Thyroid gland (tissue), 4 donors: ENCODE results near the gene MSH5. TPM values are rescaled to one million over a fixed set of nuclear protein-coding genes. Genes with fewer than 3 reads are reported as not detected.

ENCODE experiments used
- DNase-seq, 2 donors: peaks; one replicate each; pipeline ENCODE4 v3.0.0-alpha.2; 2019
- H3K27ac ChIP-seq, 3 donors: fragments of 200-600 bp; sonication (generic); 1 replicate in 2 of 3; 2 replicates in 1 of 3; pipeline ENCODE4 v1.5.1; 2016 to 2019; ENCODE audit warnings: mild to moderate bottlenecking in 1 of 3, moderate library complexity in 1 of 3
- H3K27me3 ChIP-seq: fragments of 200-600 bp; sonication (generic); one replicate; pipeline ENCODE4 v1.5.1; 2019
- H3K36me3 ChIP-seq, 2 donors: fragments of 200-600 bp; sonication (generic); one replicate each; pipeline ENCODE4 v1.5.1; 2016 to 2019
- H3K4me1 ChIP-seq, 2 donors: fragments of 200-600 bp; sonication (generic); one replicate each; pipeline ENCODE4 v1.5.1; 2017 to 2019
- H3K4me3 ChIP-seq, 3 donors: fragments of 200-600 bp; sonication (generic); replicated peaks in 1 of 3; 1 replicate in 2 of 3; 2 replicates in 1 of 3; pipeline ENCODE4 v1.5.1; 2016; ENCODE audit warnings: mild to moderate bottlenecking in 1 of 3
- H3K9me3 ChIP-seq: fragments of 200-600 bp; sonication (generic); one replicate; pipeline ENCODE4 v1.5.1; 2017
- POLR2A ChIP-seq, 2 donors: fragments of 450-650 bp; IDR thresholded peaks; one replicate each; pipeline ENCODE4 v1.6.1; 2017; ENCODE audit warnings: antibody characterized with exemption in 2 of 2, mild to moderate bottlenecking in 2 of 2, moderate library complexity in 1 of 2
- WGBS, 2 donors: methylation state at CpG; one replicate each; pipeline ENCODE4 v1.1.5; 2017; 5-methylcytosine and 5-hydroxymethylcytosine counted together
- intact Hi-C: fragments of 100-400 bp; cut with DNase I; formaldehyde crosslinking; loops from one replicate; pipeline ENCODE4 v1.15.1; 2023
- total RNA-seq, 4 donors: library from RNA; depleted of rRNA; stranded (reverse); fragments of >200 nt; gene quantifications; one replicate each; pipeline ENCODE4 v1.2.3, GENCODE V29; 2016
- TF ChIP-seq, protein P1 (sequence below), 6 experiments: fragments of 200-600 bp in 3 of 6; fragments of 450-650 bp in 3 of 6; sonication (generic) in 3 of 6; IDR thresholded peaks; one replicate each; pipeline ENCODE4 v1.5.1; 2016 to 2019; ENCODE audit warnings: antibody characterized with exemption in 6 of 6, mild to moderate bottlenecking in 2 of 6, inconsistent platforms in 1 of 6, moderate library complexity in 1 of 6

MSH5 gene
- total RNA-seq, 4 donors from 2014 or later: 5.6 to 11.2 (median 7.2) TPM

DNA sequence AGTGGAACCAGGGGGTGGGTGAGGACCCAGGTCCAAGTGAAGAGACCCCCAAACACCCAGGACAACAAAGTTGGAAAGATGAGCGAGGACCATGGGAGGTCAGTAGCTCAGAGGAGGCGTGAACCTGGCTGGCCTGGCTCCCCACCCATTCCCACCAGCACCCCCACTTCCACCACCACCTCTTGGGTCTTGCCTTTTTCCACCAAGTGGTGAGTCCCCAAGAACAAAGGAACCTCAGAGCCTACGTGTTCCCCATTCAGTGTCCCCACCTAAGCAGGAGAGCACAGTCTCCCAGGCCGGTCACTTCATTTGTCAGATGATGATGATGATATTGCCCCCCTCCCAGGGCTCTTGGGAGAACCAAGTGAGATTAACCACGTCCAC, 37.9 kb downstream of the MSH5 start:
- H3K27ac ChIP-seq: peak overlapping the region in 2 of 3 donors; percentile 66 to 69
- 97 to 98% methylated on average over 5 of the region's 5 CpGs for WGBS, 2 donors
- H3K4me1 ChIP-seq: peaks cover 8 to 14% of the 10 kb centered on the region in 2 donors
- H3K4me3 ChIP-seq: no peak overlapping the region
- H3K36me3 ChIP-seq: peaks cover 35 to 39% of the 10 kb centered on the region in 2 donors
- no peak for DNase-seq
- no peaks in the 10 kb centered on the region for H3K9me3 ChIP-seq
- H3K27me3 ChIP-seq: no peaks in the 10 kb centered on the region
- TF ChIP-seq, protein P1, sequence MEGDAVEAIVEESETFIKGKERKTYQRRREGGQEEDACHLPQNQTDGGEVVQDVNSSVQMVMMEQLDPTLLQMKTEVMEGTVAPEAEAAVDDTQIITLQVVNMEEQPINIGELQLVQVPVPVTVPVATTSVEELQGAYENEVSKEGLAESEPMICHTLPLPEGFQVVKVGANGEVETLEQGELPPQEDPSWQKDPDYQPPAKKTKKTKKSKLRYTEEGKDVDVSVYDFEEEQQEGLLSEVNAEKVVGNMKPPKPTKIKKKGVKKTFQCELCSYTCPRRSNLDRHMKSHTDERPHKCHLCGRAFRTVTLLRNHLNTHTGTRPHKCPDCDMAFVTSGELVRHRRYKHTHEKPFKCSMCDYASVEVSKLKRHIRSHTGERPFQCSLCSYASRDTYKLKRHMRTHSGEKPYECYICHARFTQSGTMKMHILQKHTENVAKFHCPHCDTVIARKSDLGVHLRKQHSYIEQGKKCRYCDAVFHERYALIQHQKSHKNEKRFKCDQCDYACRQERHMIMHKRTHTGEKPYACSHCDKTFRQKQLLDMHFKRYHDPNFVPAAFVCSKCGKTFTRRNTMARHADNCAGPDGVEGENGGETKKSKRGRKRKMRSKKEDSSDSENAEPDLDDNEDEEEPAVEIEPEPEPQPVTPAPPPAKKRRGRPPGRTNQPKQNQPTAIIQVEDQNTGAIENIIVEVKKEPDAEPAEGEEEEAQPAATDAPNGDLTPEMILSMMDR (IDR thresholded peaks at IDR 0.05): no peak
- no peak for TF ChIP-seq POLR2A (IDR thresholded peaks at IDR 0.05)
- intact Hi-C loops: no loop called here

DNA sequence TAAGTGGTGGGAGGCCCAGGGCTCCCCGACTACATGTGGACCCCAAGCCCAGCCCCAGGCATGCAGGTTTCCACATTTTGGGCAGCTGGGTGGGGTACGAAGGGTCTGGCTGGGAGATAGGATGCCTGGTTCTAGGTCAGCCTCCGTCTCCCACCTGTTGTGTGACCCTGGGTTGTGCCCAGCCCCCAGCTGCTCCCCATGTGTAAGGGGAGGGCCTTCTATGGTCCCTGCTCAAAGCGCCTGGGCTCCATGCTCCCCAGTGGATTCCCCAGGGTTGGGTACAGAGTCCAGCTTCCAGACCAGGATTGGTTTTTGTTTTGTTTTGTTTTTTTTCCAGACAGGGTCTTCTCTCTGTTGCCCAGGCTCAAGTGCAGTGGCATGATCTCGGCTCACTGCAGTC, 38.4 kb downstream of the MSH5 start:
- Histone ChIP-seq H3K36me3 (peaks cover 41 to 42% of the 10 kb centered on the region in 2 donors), H3K27me3 (no peaks in the 10 kb centered on the region), H3K4me3 (no peak overlapping the region), H3K9me3 (no peaks in the 10 kb centered on the region), H3K27ac (no peak overlapping the region), H3K4me1 (peaks cover 8 to 14% of the 10 kb centered on the region in 2 donors)
- WGBS, 2 donors: 89 to 94% methylated on average over 4 to 5 of the region's 5 CpGs
- intact Hi-C loops: no loop called here
- TF ChIP-seq, protein P1 (IDR thresholded peaks at IDR 0.05): no peak
- TF ChIP-seq POLR2A (IDR thresholded peaks at IDR 0.05): no peak
- DNase-seq: no peak

DNA sequence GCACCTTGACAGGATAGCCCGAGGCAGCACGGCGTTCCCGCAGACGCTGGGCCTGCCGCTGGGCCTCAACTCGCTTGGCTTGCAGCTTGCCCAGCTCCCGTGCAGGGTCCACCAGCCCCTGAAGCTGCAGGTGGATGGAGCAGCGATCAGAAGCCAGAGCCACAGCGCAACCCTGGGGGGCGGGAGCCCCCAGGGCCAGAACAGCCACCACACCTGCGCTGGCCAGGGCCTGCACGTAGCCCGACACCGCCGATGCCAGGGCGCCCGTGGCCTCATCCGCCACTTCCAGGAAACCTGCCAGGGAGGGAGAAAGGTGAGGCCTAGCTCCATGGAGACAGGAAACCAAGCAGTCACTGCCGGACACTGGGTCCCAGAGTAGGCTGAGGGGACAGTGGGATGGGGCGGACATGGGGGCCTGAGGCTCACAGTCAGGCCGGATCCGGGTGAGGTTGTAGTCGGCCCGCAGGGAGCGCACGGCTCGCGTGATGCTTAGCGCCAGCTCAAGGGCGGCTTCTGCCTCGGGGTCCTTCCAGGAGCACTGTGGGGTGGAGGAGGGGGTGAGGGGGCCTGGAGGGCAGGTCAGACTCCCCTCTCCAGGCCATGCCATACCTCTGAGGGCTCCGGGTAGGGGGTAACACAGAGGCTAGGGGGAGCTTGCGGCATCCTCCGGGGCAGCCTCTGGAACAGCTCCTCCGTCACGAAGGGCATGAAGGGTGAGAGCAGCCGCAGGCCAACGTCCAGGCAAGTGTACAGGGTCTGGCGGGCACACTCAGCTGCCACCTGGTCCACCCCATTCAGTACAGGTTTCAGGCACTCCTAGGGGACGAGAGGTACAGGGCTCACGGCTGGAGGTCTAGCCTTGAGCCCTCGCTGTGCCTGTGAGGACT, 39.4 kb downstream of the MSH5 start:
- Histone ChIP-seq H3K4me1 (peaks cover 8 to 14% of the 10 kb centered on the region in 2 donors), H3K9me3 (no peaks in the 10 kb centered on the region), H3K27ac (no peak overlapping the region), H3K36me3 (peaks cover 42 to 47% of the 10 kb centered on the region in 2 donors), H3K27me3 (no peaks in the 10 kb centered on the region), H3K4me3 (no peak overlapping the region)
- no peak for DNase-seq
- 91 to 94% methylated on average over 23 to 29 of the region's 43 CpGs for WGBS, 2 donors
- TF ChIP-seq, protein P1 (IDR thresholded peaks at IDR 0.05): no peak
- no peak for TF ChIP-seq POLR2A (IDR thresholded peaks at IDR 0.05)
- intact Hi-C loops: no loop called here

DNA sequence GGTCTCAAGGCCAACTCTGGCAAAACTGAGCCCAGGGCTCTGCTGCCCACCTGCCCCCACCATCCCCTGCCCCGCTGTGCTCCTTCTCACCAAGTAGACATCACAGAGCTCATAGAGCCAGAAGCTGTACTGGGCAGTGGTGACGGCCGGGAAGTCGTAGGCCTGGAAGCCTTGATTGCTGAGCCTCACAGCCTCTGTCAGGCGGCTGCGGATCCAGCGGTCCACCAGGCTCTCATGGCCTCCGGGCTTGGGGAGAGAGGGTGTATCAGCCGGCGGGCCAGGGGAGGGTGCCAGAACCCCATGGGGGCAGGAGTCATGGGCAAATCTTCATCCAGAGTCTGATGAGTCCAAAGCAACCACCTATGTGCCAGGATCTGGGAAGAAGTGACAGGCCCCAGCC, 40.1 kb downstream of the MSH5 start:
- no peak for DNase-seq
- Histone ChIP-seq H3K27me3 (no peaks in the 10 kb centered on the region), H3K4me3 (no peak overlapping the region), H3K4me1 (peaks cover 8 to 14% of the 10 kb centered on the region in 2 donors), H3K9me3 (no peaks in the 10 kb centered on the region), H3K36me3 (peaks cover 49 to 54% of the 10 kb centered on the region in 2 donors), H3K27ac (no peak overlapping the region)
- intact Hi-C loops: no loop called here
- TF ChIP-seq POLR2A (IDR thresholded peaks at IDR 0.05): no peak
- TF ChIP-seq, protein P1 (IDR thresholded peaks at IDR 0.05): no peak
- WGBS, 2 donors: 90 to 94% methylated on average over 2 to 8 of the region's 10 CpGs
